MM.1S (cell line): Measurements from ENCODE around the gene TTYH2.

Experiments
- EZH2 ChIP-seq: fragments of 300-600 bp; sonication (generic); optimal IDR thresholded peaks from 2 replicates; pipeline ENCODE3; 2017; ENCODE audit warnings: low read depth, mild to moderate bottlenecking, antibody characterized with exemption, low read length, mixed read lengths
- EZH2phosphoT487 ChIP-seq: fragments of 300-600 bp; sonication (generic); IDR thresholded peaks from 2 replicates; pipeline ENCODE4 v1.6.1; 2018; ENCODE audit warnings: antibody characterized with exemption, low read length
- TF ChIP-seq, protein P1 (sequence below): fragments of 300-600 bp; sonication (generic); IDR thresholded peaks from 2 replicates; pipeline ENCODE4 v1.5.1; 2016; ENCODE audit warnings: antibody characterized with exemption, low read length, mixed read lengths

DNA sequence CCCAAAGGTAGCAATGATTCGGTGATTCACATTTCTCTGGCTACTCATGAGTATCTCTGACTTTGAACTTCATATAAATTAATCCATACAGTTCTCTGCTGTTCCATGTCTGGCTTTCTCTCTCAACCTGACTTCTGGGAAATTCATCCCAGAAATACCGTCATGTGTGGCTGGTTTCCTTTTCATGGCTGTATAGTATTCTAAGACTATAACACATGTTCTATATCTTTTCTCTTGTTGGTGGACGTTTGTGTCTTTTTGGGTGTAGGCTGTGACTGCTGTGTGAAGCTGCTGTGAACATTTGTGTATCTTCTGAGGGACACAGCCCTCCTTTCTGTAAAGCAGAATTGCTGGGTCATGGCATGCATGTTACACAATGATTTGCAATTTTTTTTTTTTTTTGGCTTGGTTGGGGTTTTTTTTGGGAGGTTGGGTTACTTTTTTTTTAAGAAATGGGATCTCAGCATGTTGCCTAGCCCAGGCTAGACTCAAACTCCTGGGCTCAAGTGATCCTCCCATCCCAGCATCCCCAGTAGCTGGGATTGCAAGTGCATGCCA lies 6.3 kb downstream of the TTYH2 start:
- TF ChIP-seq, protein P1, sequence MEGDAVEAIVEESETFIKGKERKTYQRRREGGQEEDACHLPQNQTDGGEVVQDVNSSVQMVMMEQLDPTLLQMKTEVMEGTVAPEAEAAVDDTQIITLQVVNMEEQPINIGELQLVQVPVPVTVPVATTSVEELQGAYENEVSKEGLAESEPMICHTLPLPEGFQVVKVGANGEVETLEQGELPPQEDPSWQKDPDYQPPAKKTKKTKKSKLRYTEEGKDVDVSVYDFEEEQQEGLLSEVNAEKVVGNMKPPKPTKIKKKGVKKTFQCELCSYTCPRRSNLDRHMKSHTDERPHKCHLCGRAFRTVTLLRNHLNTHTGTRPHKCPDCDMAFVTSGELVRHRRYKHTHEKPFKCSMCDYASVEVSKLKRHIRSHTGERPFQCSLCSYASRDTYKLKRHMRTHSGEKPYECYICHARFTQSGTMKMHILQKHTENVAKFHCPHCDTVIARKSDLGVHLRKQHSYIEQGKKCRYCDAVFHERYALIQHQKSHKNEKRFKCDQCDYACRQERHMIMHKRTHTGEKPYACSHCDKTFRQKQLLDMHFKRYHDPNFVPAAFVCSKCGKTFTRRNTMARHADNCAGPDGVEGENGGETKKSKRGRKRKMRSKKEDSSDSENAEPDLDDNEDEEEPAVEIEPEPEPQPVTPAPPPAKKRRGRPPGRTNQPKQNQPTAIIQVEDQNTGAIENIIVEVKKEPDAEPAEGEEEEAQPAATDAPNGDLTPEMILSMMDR: no peak
- no peak for TF ChIP-seq EZH2
- TF ChIP-seq EZH2phosphoT487: no peak
